ENCODE measurements around the gene CYTH1.

- TF ChIP-seq, protein P1, sequence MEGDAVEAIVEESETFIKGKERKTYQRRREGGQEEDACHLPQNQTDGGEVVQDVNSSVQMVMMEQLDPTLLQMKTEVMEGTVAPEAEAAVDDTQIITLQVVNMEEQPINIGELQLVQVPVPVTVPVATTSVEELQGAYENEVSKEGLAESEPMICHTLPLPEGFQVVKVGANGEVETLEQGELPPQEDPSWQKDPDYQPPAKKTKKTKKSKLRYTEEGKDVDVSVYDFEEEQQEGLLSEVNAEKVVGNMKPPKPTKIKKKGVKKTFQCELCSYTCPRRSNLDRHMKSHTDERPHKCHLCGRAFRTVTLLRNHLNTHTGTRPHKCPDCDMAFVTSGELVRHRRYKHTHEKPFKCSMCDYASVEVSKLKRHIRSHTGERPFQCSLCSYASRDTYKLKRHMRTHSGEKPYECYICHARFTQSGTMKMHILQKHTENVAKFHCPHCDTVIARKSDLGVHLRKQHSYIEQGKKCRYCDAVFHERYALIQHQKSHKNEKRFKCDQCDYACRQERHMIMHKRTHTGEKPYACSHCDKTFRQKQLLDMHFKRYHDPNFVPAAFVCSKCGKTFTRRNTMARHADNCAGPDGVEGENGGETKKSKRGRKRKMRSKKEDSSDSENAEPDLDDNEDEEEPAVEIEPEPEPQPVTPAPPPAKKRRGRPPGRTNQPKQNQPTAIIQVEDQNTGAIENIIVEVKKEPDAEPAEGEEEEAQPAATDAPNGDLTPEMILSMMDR (IDR thresholded peaks at IDR 0.05) = no peak
- TF ChIP-seq POLR2A (IDR thresholded peaks at IDR 0.05) = no peak
Observed at GRCh38 chr17:78634154-78634553, 147.9 kb downstream of the CYTH1 start.

All from adrenal gland (tissue), 5 donors.